Measurements from ENCODE around the gene USP36. TPM values are rescaled to one million over a fixed set of nuclear protein-coding genes. Genes with fewer than 3 reads are reported as not detected.

Gene USP36
- total RNA-seq, 1 experiment from 2014 or later, result 79.5 TPM

GRCh38 chr17:78793968-78794367 is 46.6 kb downstream of the USP36 start:
- intact Hi-C loops (cut with micrococcal nuclease; ENCODE audit: unreplicated experiment), result no loop called here
- no peak overlapping the region for H3K27ac Mint-ChIP-seq (ENCODE audit: unreplicated experiment)
- no peaks in the 10 kb centered on the region for H3K9me3 Mint-ChIP-seq (ENCODE audit: low read depth, unreplicated experiment)
- no peaks in the 10 kb centered on the region for H3K27me3 Mint-ChIP-seq (ENCODE audit: unreplicated experiment)
- H3K4me3 Mint-ChIP-seq (ENCODE audit: low read depth, unreplicated experiment), result no peak overlapping the region
- no peak for DNase-seq
- H3K4me1 Mint-ChIP-seq (ENCODE audit: low read depth, unreplicated experiment), result peaks cover 6% of the 10 kb centered on the region
- no TSS peak for BruUV-seq (replicated peaks)
- CTCF ChIA-PET, result no interaction called here
- H3K36me3 Mint-ChIP-seq (ENCODE audit: insufficient read depth, unreplicated experiment), result peaks cover 64% of the 10 kb centered on the region
- TF ChIP-seq, protein P1, sequence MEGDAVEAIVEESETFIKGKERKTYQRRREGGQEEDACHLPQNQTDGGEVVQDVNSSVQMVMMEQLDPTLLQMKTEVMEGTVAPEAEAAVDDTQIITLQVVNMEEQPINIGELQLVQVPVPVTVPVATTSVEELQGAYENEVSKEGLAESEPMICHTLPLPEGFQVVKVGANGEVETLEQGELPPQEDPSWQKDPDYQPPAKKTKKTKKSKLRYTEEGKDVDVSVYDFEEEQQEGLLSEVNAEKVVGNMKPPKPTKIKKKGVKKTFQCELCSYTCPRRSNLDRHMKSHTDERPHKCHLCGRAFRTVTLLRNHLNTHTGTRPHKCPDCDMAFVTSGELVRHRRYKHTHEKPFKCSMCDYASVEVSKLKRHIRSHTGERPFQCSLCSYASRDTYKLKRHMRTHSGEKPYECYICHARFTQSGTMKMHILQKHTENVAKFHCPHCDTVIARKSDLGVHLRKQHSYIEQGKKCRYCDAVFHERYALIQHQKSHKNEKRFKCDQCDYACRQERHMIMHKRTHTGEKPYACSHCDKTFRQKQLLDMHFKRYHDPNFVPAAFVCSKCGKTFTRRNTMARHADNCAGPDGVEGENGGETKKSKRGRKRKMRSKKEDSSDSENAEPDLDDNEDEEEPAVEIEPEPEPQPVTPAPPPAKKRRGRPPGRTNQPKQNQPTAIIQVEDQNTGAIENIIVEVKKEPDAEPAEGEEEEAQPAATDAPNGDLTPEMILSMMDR (IDR thresholded peaks at IDR 0.05; ENCODE audit: unreplicated experiment), result no peak

GRCh38 chr17:78793415-78793814 is 47.2 kb downstream of the USP36 start:
- Mint-ChIP-seq H3K9me3 (ENCODE audit: low read depth, unreplicated experiment) (no peaks in the 10 kb centered on the region), H3K4me1 (ENCODE audit: low read depth, unreplicated experiment) (peaks cover under 1% of the 10 kb centered on the region), H3K27me3 (ENCODE audit: unreplicated experiment) (no peaks in the 10 kb centered on the region), H3K36me3 (ENCODE audit: insufficient read depth, unreplicated experiment) (peaks cover 61% of the 10 kb centered on the region), H3K4me3 (ENCODE audit: low read depth, unreplicated experiment) (no peak overlapping the region), H3K27ac (ENCODE audit: unreplicated experiment) (no peak overlapping the region)
- TF ChIP-seq, protein P1 (IDR thresholded peaks at IDR 0.05; ENCODE audit: unreplicated experiment), result no peak
- DNase-seq, result no peak
- no TSS peak for BruUV-seq (replicated peaks)
- intact Hi-C loops (cut with micrococcal nuclease; ENCODE audit: unreplicated experiment), result no loop called here
- CTCF ChIA-PET, result no interaction called here

GRCh38 chr17:78791840-78792709 is 48.5 kb downstream of the USP36 start:
- CTCF ChIA-PET, result no interaction called here

GRCh38 chr17:78790552-78790951 is 50.1 kb downstream of the USP36 start:
- no TSS peak for BruUV-seq (replicated peaks)
- Mint-ChIP-seq H3K36me3 (ENCODE audit: insufficient read depth, unreplicated experiment) (peaks cover 42% of the 10 kb centered on the region), H3K4me3 (ENCODE audit: low read depth, unreplicated experiment) (no peak overlapping the region), H3K4me1 (ENCODE audit: low read depth, unreplicated experiment) (no peaks in the 10 kb centered on the region), H3K27me3 (ENCODE audit: unreplicated experiment) (no peaks in the 10 kb centered on the region), H3K27ac (ENCODE audit: unreplicated experiment) (no peak overlapping the region), H3K9me3 (ENCODE audit: low read depth, unreplicated experiment) (no peaks in the 10 kb centered on the region)
- TF ChIP-seq, protein P1 (IDR thresholded peaks at IDR 0.05; ENCODE audit: unreplicated experiment), result no peak
- DNase-seq, result no peak
- CTCF ChIA-PET, result no interaction called here
- intact Hi-C loops (cut with micrococcal nuclease; ENCODE audit: unreplicated experiment), result no loop called here

More at GRCh38 chr17:78791840-78792709, 48.5 kb downstream of the USP36 start:
- no peaks in the 10 kb centered on the region for H3K9me3 Mint-ChIP-seq (ENCODE audit: low read depth, unreplicated experiment)
- TF ChIP-seq, protein P1 (IDR thresholded peaks at IDR 0.05; ENCODE audit: unreplicated experiment), result no peak
- H3K27me3 Mint-ChIP-seq (ENCODE audit: unreplicated experiment), result no peaks in the 10 kb centered on the region
- H3K4me3 Mint-ChIP-seq (ENCODE audit: low read depth, unreplicated experiment), result no peak overlapping the region
- intact Hi-C loops (cut with micrococcal nuclease; ENCODE audit: unreplicated experiment), result no loop called here
- BruUV-seq (replicated peaks), result no TSS peak
- H3K36me3 Mint-ChIP-seq (ENCODE audit: insufficient read depth, unreplicated experiment), result peaks cover 56% of the 10 kb centered on the region
- no peak overlapping the region for H3K27ac Mint-ChIP-seq (ENCODE audit: unreplicated experiment)
- no peak for DNase-seq
- no peaks in the 10 kb centered on the region for H3K4me1 Mint-ChIP-seq (ENCODE audit: low read depth, unreplicated experiment)

All from Calu3 (cell line).